Fibroblast of pulmonary artery (primary cell): ENCODE data around the gene SAMD14.

Source experiments
- DNase-seq: peaks from one replicate; pipeline ENCODE4 v3.0.0-alpha.2; 2010; ENCODE audit warnings: low read depth
- H3K4me3 ChIP-seq: replicated peaks from 2 replicates; pipeline ENCODE4 v1.5.1; 2011; ENCODE audit warnings: low read depth, mild to moderate bottlenecking, control low read depth, low read length, moderate library complexity
- CTCF ChIP-seq: IDR thresholded peaks from 2 replicates; pipeline ENCODE4 v1.5.1; 2011; ENCODE audit warnings: mild to moderate bottlenecking, control low read depth, low read length, inconsistent platforms; ENCODE audit errors: missing control alignments

SAMD14 gene

GRCh38 chr17:50079334-50080095 lies 50.4 kb downstream of the SAMD14 start:
- peak; percentile 66 for TF ChIP-seq CTCF
- DNase-seq, result peak; percentile 46
- H3K4me3 ChIP-seq, result no peak overlapping the region

GRCh38 chr17:50078430-50078829 lies 51.5 kb downstream of the SAMD14 start:
- no peak for TF ChIP-seq CTCF
- DNase-seq, result no peak
- no peak overlapping the region for H3K4me3 ChIP-seq

GRCh38 chr17:50076591-50077235 lies 53.2 kb downstream of the SAMD14 start:
- H3K4me3 ChIP-seq, result no peak overlapping the region
- no peak for DNase-seq
- no peak for TF ChIP-seq CTCF

GRCh38 chr17:50076221-50076590 lies 53.8 kb downstream of the SAMD14 start:
- no peak for TF ChIP-seq CTCF
- DNase-seq, result no peak
- H3K4me3 ChIP-seq, result no peak overlapping the region

GRCh38 chr17:50075446-50076032 lies 54.4 kb downstream of the SAMD14 start:
- TF ChIP-seq CTCF, result no peak
- no peak for DNase-seq

GRCh38 chr17:50074227-50074626 lies 55.7 kb downstream of the SAMD14 start:
- H3K4me3 ChIP-seq, result no peak overlapping the region
- TF ChIP-seq CTCF, result no peak
- no peak for DNase-seq

More at GRCh38 chr17:50075446-50076032, 54.4 kb downstream of the SAMD14 start:
- no peak overlapping the region for H3K4me3 ChIP-seq
